Measurements from ENCODE around the gene FAM13A. TPM values are rescaled to one million over a fixed set of nuclear protein-coding genes. Genes with fewer than 3 reads are reported as not detected.

The FAM13A gene
- total and polyA plus RNA-seq, 2 of the 13 experiments (the other 11 are each of a cell fraction or from before 2014, with no cell fraction given) = 1.2 to 36.2 TPM

GRCh38 chr4:88718098-88718497, 338.9 kb downstream of the FAM13A start:
- POLR2A ChIA-PET = no interaction called here
- CTCF ChIA-PET (ENCODE audit: low intra/inter-chr PET ratio, low total read pairs) = no interaction called here
- no peaks in the 10 kb centered on the region for H4K20me1 ChIP-seq (ENCODE audit: insufficient read depth, low read length)
- H3K4me2 ChIP-seq (ENCODE audit: low read depth, low read length) = no peak overlapping the region
- no peaks in the 10 kb centered on the region for H3K79me2 ChIP-seq (ENCODE audit: insufficient read depth, low read length)
- H3K36me3 ChIP-seq (replicated peaks in 1 of 2; ENCODE audit: control insufficient read depth in 1 of 2, insufficient read depth in 2 of 2, low read length in 2 of 2) = no peaks in the 10 kb centered on the region
- BruUV-seq (replicated peaks) = no TSS peak
- in situ Hi-C loops (cut with HindIII; ENCODE audit: extremely low pct_ligation_motif_present, low pct_unique_long_range_greater_than_20kb) (no loop called here), intact Hi-C loops (cut with micrococcal nuclease; ENCODE audit: unreplicated experiment) (no loop called here)
- no peak overlapping the region for H3K27ac ChIP-seq (ENCODE audit: extremely low read length, insufficient read depth, low read length)
- H3K9ac ChIP-seq (ENCODE audit: insufficient read depth, low read depth, low read length) = no peak overlapping the region
- WGBS (ENCODE audit: low lambda C conversion rate) = 71% methylated on average over 5 of the region's 5 CpGs
- no peak for DNase-seq (ENCODE audit: low spot score)
- no peak overlapping the region for H2AFZ ChIP-seq (ENCODE audit: low read length)
- no peak for FAIRE-seq
- no peak for TF ChIP-seq PAWR (CRISPR knock-in tag; IDR thresholded peaks at IDR 0.05; ENCODE audit: borderline replicate concordance)
- no peak for TF ChIP-seq ZSCAN30 (CRISPR knock-in tag; IDR thresholded peaks at IDR 0.05)
- peak in 1 of 2 experiments; percentile 32; a peak in 1 of 4 replicates for TF ChIP-seq MAFK (conservative IDR thresholded peaks at IDR 0.05 in 1 of 2, IDR thresholded peaks at IDR 0.05 in 1 of 2; ENCODE audit: low read length in 2 of 2)
- ATAC-seq = no peak
- H3K4me1 ChIP-seq (ENCODE audit: insufficient read depth, low read length) = no peaks in the 10 kb centered on the region
- H3K27me3 ChIP-seq (ENCODE audit: control insufficient read depth in 1 of 2, insufficient read depth in 2 of 2, low read length in 2 of 2) = no peaks in the 10 kb centered on the region
- no peak overlapping the region for H3K4me3 ChIP-seq (replicated peaks in 1 of 3; ENCODE audit: insufficient read depth in 1 of 3, low read depth in 2 of 3, low read length in 3 of 3)
- peaks cover 16% of the 10 kb centered on the region for H3K9me3 ChIP-seq (ENCODE audit: low read length)

DNA sequence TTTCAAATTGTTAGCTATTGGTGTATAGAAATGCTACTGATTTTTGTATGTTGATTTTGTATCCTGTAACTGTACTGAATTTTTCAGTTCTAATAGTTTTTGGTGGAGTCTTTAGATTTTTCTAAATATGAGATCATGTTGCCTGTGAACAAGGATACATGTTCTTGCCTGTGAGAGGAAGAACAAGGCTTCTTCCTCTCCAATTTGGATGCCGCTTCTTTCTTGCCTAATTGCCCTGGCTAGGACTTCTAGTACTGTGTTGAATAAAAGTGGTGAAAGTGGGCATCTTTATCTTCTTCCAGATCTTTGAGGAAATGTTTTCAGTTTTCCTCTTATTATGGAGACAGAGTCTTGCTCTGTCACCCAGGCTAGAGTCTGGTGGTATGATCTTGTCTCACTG, 343.2 kb downstream of the FAM13A start:
- Histone ChIP-seq H2AFZ (ENCODE audit: low read length) (no peak overlapping the region), H3K36me3 (replicated peaks in 1 of 2; ENCODE audit: control insufficient read depth in 1 of 2, insufficient read depth in 2 of 2, low read length in 2 of 2) (no peaks in the 10 kb centered on the region), H3K9me3 (ENCODE audit: low read length) (peaks cover 16% of the 10 kb centered on the region), H4K20me1 (ENCODE audit: insufficient read depth, low read length) (no peaks in the 10 kb centered on the region), H3K9ac (ENCODE audit: insufficient read depth, low read depth, low read length) (no peak overlapping the region), H3K27ac (ENCODE audit: extremely low read length, insufficient read depth, low read length) (no peak overlapping the region), H3K4me2 (ENCODE audit: low read depth, low read length) (no peak overlapping the region), H3K79me2 (ENCODE audit: insufficient read depth, low read length) (no peaks in the 10 kb centered on the region), H3K4me3 (replicated peaks in 1 of 3; ENCODE audit: insufficient read depth in 1 of 3, low read depth in 2 of 3, low read length in 3 of 3) (no peak overlapping the region), H3K4me1 (ENCODE audit: insufficient read depth, low read length) (no peaks in the 10 kb centered on the region), H3K27me3 (ENCODE audit: control insufficient read depth in 1 of 2, insufficient read depth in 2 of 2, low read length in 2 of 2) (no peaks in the 10 kb centered on the region)
- POLR2A ChIA-PET = no interaction called here
- in situ Hi-C loops (cut with HindIII; ENCODE audit: extremely low pct_ligation_motif_present, low pct_unique_long_range_greater_than_20kb) (no loop called here), intact Hi-C loops (cut with micrococcal nuclease; ENCODE audit: unreplicated experiment) (no loop called here)
- CTCF ChIA-PET (ENCODE audit: low intra/inter-chr PET ratio, low total read pairs) = no interaction called here
- BruUV-seq (replicated peaks) = no TSS peak
- DNase-seq (ENCODE audit: low spot score) (no peak), FAIRE-seq (no peak), ATAC-seq (no peak)
- 100% methylated on average over 1 of the region's 1 CpG for WGBS (ENCODE audit: low lambda C conversion rate)
- TF ChIP-seq SIN3A (IDR thresholded peaks at IDR 0.05; ENCODE audit: borderline replicate concordance, low read depth, low read length) (no peak), SMAD9 (CRISPR knock-in tag; IDR thresholded peaks at IDR 0.05) (no peak), HNRNPUL1 (IDR thresholded peaks at IDR 0.05; ENCODE audit: low read depth, low read length) (no peak), HCFC1 (IDR thresholded peaks at IDR 0.05; ENCODE audit: low read depth, low read length) (no peak), MAFF (IDR thresholded peaks at IDR 0.05; ENCODE audit: low read depth, low read length) (no peak), ERF (CRISPR knock-in tag; IDR thresholded peaks at IDR 0.05) (no peak), GATAD2A (CRISPR knock-in tag; IDR thresholded peaks at IDR 0.05) (no peak)
- TF ChIP-seq, protein P1, sequence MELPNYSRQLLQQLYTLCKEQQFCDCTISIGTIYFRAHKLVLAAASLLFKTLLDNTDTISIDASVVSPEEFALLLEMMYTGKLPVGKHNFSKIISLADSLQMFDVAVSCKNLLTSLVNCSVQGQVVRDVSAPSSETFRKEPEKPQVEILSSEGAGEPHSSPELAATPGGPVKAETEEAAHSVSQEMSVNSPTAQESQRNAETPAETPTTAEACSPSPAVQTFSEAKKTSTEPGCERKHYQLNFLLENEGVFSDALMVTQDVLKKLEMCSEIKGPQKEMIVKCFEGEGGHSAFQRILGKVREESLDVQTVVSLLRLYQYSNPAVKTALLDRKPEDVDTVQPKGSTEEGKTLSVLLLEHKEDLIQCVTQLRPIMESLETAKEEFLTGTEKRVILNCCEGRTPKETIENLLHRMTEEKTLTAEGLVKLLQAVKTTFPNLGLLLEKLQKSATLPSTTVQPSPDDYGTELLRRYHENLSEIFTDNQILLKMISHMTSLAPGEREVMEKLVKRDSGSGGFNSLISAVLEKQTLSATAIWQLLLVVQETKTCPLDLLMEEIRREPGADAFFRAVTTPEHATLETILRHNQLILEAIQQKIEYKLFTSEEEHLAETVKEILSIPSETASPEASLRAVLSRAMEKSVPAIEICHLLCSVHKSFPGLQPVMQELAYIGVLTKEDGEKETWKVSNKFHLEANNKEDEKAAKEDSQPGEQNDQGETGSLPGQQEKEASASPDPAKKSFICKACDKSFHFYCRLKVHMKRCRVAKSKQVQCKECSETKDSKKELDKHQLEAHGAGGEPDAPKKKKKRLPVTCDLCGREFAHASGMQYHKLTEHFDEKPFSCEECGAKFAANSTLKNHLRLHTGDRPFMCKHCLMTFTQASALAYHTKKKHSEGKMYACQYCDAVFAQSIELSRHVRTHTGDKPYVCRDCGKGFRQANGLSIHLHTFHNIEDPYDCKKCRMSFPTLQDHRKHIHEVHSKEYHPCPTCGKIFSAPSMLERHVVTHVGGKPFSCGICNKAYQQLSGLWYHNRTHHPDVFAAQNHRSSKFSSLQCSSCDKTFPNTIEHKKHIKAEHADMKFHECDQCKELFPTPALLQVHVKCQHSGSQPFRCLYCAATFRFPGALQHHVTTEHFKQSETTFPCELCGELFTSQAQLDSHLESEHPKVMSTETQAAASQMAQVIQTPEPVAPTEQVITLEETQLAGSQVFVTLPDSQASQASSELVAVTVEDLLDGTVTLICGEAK (IDR thresholded peaks at IDR 0.05) = no peak
- TF ChIP-seq, protein P1 (CRISPR knock-in tag; IDR thresholded peaks at IDR 0.05) = no peak
